ENCODE results near the gene GINS1.

- TF ChIP-seq, protein P1, sequence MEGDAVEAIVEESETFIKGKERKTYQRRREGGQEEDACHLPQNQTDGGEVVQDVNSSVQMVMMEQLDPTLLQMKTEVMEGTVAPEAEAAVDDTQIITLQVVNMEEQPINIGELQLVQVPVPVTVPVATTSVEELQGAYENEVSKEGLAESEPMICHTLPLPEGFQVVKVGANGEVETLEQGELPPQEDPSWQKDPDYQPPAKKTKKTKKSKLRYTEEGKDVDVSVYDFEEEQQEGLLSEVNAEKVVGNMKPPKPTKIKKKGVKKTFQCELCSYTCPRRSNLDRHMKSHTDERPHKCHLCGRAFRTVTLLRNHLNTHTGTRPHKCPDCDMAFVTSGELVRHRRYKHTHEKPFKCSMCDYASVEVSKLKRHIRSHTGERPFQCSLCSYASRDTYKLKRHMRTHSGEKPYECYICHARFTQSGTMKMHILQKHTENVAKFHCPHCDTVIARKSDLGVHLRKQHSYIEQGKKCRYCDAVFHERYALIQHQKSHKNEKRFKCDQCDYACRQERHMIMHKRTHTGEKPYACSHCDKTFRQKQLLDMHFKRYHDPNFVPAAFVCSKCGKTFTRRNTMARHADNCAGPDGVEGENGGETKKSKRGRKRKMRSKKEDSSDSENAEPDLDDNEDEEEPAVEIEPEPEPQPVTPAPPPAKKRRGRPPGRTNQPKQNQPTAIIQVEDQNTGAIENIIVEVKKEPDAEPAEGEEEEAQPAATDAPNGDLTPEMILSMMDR (IDR thresholded peaks at IDR 0.05; ENCODE audit: insufficient read depth, low read length) = no peak
- no peak for TF ChIP-seq POLR2AphosphoS5 (IDR thresholded peaks at IDR 0.05; ENCODE audit: low read depth)
- TF ChIP-seq SPI1 (IDR thresholded peaks at IDR 0.05; ENCODE audit: borderline replicate concordance, low read depth) = no peak
- TF ChIP-seq GABPA (IDR thresholded peaks at IDR 0.05; ENCODE audit: low read depth) = no peak
- TF ChIP-seq REST (IDR thresholded peaks at IDR 0.05; ENCODE audit: insufficient replicate concordance, low read depth) = no peak
Observed at GRCh38 chr20:25394996-25395395, 12.5 kb upstream of the GINS1 start.

All from HL-60 (cell line).